ENCODE measurements around the gene ADAMTSL1.

- TF ChIP-seq, protein P1, sequence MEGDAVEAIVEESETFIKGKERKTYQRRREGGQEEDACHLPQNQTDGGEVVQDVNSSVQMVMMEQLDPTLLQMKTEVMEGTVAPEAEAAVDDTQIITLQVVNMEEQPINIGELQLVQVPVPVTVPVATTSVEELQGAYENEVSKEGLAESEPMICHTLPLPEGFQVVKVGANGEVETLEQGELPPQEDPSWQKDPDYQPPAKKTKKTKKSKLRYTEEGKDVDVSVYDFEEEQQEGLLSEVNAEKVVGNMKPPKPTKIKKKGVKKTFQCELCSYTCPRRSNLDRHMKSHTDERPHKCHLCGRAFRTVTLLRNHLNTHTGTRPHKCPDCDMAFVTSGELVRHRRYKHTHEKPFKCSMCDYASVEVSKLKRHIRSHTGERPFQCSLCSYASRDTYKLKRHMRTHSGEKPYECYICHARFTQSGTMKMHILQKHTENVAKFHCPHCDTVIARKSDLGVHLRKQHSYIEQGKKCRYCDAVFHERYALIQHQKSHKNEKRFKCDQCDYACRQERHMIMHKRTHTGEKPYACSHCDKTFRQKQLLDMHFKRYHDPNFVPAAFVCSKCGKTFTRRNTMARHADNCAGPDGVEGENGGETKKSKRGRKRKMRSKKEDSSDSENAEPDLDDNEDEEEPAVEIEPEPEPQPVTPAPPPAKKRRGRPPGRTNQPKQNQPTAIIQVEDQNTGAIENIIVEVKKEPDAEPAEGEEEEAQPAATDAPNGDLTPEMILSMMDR (IDR thresholded peaks at IDR 0.05; ENCODE audit: control extremely low read depth in 1 of 3, insufficient read depth in 1 of 3, low read depth in 1 of 3, low read length in 3 of 3) = no peak
- TF ChIP-seq BCL11A (IDR thresholded peaks at IDR 0.05; ENCODE audit: low read depth in 2 of 2, low read length in 2 of 2) (no peak), POLR2AphosphoS5 (IDR thresholded peaks at IDR 0.05; ENCODE audit: low read depth, low read length) (no peak), JUND (IDR thresholded peaks at IDR 0.05; ENCODE audit: low read length) (no peak), POLR2A (IDR thresholded peaks at IDR 0.05; ENCODE audit: control extremely low read depth in 1 of 2, low read depth in 2 of 2, low read length in 2 of 2) (no peak), SRF (IDR thresholded peaks at IDR 0.05; ENCODE audit: low read depth, low read length) (no peak), KDM5A (IDR thresholded peaks at IDR 0.05; ENCODE audit: low read length) (no peak), TEAD4 (IDR thresholded peaks at IDR 0.05; ENCODE audit: low read depth, low read length) (no peak), KDM1A (IDR thresholded peaks at IDR 0.05; ENCODE audit: borderline replicate concordance, low read length) (no peak)
Measured at GRCh38 chr9:18429070-18429469, 44.9 kb upstream of the ADAMTSL1 start.

All from H1 (cell line).